Stimulated activated CD8-positive, alpha-beta memory T cell treated with anti-CD3 and anti-CD28 coated beads, Interleukin-15, amount 100 ng/mL, for 24 hours (primary cell): ENCODE results near the gene SPTBN5.

ENCODE experiments used
- DNase-seq: peaks from one replicate; pipeline ENCODE4 v3.0.0-alpha.2; 2020; ENCODE audit warnings: low read depth

Gene SPTBN5

DNA sequence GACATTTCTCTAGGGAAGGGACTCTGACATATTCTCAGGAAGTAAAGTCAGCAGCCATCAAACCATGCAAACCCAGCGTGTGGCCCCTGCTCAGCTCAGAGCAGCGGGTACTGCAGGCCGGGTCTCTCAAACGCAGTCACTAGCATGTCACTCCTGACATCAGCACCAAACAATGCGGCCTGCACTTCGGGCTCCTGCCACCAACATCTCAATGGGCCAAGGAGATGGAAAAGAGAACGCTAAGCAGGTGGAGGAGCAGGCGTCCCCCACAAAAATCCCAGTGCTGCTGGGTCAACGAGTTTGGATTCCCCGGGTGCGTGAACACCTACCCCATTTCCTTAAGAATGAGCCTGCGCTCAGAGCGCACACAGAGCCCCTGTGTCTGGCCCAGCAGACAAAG, 9.9 kb upstream of the SPTBN5 start:
- DNase-seq: no peak

- no peak for DNase-seq
These were observed 7.6 kb upstream of the SPTBN5 start for GRCh38 chr15:41901431-41901830.

DNA sequence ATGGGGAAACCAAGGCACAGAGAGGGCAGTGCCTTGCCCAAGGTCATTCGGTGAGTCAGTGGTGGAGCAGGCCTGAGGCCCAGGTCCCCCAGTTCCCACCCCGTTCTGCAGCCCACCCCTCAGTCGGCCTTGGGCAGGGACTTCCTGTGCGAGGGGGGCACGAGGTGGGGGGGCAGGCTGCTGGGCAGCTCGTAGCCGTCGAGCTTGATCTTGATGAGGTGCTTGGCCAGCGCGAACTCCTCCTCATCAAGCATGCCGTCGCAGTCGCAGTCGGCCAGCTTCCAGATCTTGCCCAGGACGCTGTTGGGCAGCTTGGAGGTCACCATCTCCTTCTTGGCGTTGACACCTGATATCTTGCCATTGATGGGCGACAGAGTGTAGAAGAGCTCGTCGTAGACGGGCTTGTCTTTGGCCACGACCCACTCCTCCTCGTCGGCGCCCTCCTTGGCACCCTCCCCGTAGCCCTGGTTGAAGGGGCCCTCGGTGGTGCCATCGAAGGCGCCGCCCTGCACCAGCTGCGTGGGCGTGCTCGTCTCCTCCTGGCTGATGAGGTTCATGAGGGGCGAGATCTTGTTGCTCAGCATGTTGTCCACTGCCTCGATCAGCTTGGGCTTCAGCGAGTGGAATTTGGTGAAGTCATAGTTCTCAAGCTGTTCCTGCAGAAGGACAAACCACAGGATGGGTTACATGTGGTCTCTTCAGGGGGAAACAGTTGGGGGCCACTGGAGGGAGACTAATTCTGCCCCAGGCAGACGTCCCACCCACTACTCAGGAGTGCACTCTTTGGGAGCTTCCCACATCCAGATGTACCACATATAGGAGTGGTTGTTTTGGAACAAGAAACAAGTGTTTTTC, 6.9 kb upstream of the SPTBN5 start:
- DNase-seq: no peak

DNA sequence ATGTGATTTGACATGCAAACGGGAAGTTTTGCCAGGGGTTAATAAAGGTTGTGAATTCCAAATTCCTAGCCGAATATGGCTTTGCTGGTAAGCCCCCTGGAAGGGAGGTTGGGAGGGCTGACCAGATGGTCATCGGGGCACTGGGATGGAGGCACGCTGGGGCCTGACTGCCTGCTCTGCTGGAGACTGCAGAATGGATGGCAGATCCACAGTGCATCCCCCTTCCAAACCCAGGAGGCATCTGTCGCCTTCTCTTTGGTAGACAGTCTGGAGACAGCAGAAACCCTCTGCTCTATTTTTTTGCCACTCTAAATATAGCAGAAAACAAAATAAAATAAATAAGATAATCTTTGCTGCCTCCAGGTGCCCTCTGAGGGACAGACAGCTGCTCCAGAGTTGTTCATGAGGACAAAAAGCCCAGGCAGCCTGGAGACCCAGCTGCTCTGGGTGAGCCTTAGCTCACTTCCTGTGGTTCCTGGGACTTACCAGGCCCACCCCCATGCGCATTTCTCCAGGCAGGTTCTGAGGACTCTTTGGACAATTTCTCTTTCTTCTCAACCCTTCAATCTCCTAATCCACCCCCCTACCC, 6.1 kb upstream of the SPTBN5 start:
- no peak for DNase-seq

- no peak for DNase-seq
These were observed 3.5 kb upstream of the SPTBN5 start for GRCh38 chr15:41897363-41897799.

GRCh38 chr15:41896566-41896965, 2.7 kb upstream of the SPTBN5 start:
- DNase-seq: no peak

DNA sequence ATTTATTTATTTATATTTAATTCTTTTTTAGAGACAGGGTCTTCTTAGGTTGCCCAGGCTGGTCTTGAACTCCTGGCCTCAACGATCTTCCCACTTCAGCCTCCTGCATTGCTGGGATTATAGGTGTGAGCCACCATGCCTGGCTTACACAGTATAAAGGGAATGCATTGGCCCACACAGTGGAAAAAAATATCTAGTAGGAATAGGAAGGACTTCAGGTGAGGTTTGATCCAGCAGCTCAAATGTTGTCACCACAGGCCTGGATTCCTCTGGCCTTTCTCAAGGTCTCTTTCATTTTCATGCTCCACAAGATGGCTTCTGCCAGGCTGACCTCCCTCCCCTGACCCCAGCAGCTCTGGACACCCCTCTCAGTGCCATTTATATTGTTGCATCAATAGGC, 2.1 kb upstream of the SPTBN5 start:
- no peak for DNase-seq

GRCh38 chr15:41895491-41895890, 1.6 kb upstream of the SPTBN5 start:
- DNase-seq: no peak

DNA sequence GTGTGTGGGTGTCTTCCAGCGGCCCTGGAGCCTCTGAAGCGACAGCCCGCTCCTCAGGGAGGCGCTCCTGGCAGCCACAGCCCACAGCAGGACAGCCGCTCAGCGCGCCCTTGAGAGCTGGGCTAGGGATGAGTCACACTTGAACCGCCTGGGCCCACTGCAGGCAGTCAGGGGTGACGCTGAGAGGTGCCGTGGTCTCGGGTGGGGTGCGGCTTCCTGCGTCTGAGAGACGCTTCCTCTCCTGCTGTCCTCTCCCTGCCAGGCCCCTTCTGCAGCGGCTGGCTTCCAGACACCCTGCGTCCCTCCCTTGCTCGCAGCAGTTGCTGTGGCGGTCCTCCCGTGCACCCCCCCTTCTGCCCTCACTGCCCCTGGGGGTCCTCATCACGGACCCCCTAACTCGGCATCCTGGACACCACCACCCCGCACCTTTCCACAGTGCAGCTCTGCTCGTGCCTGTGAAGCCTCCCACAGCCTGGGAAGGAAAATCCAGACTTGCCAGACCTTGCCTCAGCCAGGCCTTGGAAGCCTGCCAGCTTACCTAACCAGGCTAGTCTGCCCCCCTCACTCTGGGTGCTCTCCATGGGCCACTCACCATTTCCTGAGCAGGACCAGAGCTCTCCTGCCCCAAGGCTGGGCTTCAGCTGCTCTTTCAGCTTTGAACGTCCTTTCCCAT, 1.1 kb upstream of the SPTBN5 start:
- peak; percentile 47 for DNase-seq

DNA sequence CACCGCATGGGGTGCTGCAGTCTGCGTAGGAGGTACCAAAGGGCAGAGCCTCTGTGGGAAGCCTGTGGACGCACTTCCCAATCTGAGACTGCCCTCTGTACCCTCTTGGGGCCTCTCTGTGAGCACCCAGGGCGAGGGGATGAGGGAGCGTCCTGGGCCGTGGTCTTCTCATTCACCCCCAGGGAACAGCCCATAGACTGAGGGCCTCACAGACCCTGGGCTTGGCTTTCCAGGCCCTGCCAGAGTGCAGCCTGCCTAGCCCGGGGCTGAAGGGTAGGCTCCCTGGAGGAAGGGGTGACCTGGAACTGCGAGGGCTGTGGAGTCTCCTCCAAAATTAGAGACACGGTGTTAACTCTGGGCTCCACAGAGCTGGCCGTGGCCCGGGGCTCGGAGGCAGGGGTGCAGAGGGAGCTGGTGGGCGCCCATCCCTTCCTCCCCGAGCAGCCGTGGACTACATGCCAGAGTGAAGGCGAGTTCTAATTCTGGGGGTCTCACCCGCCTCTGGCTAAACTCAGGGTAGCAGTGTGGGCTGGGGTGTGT, 468 bp upstream of the SPTBN5 start:
- DNase-seq: no peak

DNA sequence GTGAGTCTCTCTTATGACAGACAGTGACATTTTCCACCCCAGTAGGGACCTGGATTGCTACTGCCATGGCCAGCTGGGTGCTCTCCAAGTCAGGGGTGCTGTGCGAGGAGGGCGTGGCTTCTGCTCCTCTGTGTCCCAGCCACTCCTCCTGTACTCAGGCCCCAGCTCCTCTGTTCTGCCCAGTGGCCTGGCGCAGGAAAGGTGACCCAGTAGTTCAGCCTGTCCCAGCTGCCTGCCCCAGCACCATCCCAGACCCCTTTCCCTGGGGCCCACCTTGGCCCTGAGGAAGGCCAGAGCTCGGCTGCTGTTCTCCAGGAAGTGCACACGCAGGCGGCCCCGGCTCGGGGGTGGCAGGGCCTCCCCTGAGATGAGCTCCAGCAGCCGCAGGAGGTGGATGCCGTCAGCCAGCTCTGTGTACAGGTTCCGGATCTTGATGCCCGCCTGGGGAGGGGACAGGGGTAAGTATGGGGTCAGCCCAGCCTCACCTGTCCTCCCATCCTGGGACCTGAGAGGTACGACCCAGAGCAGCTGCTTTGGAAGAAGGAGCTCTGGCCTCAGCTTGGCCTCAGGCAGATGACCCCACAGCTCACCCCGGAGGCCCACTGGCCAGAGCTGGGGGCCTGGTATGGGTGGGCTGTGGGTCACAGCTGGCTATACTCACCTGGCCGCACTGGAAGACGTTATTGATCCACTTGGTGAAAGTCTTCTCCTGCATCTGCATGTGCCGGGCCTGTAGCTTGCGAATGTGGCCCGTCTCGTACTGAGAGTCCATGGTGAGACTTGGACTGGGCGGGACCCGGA, 1.0 kb downstream of the SPTBN5 start:
- DNase-seq: no peak

DNA sequence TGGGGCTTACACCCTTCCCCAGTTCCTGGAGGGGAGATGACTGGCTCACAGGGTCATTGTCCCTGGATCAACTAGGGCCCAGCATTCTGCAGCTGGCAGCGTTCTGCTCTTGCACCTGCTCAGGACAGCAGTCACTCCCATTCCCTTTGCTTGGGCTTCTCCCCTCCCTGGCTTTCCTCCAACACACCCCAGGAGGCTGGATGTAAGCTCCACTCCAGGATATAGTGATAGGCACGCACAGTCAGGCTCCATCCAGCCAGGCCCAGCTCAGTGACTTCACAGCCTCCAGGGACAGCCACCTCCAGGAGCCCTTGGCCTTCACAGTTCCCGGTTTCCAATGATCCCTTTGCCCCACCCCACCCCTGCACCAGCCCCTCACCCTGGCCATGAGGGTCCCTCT, 1.9 kb downstream of the SPTBN5 start:
- no peak for DNase-seq

GRCh38 chr15:41891226-41891625, 2.6 kb downstream of the SPTBN5 start:
- DNase-seq: no peak

- DNase-seq: no peak
These were observed 3.7 kb downstream of the SPTBN5 start for GRCh38 chr15:41890050-41890690.

GRCh38 chr15:41888662-41889253, 5.1 kb downstream of the SPTBN5 start:
- DNase-seq: no peak

GRCh38 chr15:41887893-41888292, 6.0 kb downstream of the SPTBN5 start:
- no peak for DNase-seq

DNA sequence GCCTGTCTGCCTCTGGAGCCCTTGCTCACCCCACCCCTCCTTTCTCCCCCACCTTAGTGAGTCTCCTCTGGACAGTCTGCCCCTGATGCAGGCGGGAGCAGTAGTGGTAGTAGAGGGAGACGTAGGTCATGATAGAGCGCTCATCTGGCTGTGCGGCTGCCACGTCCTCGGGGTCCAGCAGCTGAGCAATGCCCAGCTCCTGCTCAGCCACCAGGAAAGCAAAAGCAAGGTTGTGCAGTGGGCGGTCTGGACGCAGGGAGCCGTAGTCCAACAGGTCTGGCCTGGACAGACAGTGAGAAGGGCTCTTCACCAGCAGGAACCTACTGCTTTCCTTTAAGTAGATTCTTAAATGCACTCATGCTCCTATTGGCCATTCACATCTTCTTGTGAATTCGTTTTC, 6.7 kb downstream of the SPTBN5 start:
- DNase-seq: no peak

DNA sequence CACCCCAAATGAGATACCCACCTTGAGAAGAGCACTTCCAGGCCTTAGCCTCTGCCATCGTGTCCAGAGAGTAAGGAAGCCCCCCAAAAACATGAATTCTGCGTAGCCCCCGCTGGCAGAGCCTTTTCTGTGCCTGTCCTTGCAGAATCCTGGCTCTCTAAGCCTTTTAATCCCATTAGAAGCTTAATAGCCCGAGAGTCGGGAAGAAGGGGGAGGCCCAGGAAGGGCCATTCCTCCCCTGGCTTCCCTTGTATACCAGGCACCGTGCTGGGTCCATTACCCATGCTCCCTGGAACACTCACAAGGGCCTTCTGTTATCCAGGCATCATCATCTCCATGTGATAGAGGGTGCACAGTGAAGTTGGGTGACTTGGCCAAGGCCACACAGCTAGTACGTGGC, 7.1 kb downstream of the SPTBN5 start:
- no peak for DNase-seq

- no peak for DNase-seq
These were observed 8.0 kb downstream of the SPTBN5 start for GRCh38 chr15:41885841-41886240.

GRCh38 chr15:41885321-41885720, 8.5 kb downstream of the SPTBN5 start:
- no peak for DNase-seq

GRCh38 chr15:41884458-41884857, 9.4 kb downstream of the SPTBN5 start:
- no peak for DNase-seq
